ENCODE measurements around the gene EXO1. TPM values are rescaled to one million over a fixed set of nuclear protein-coding genes. Genes with fewer than 3 reads are reported as not detected.
A peak's percentile ranks its signal among the peaks of the same experiment; 100 is the strongest.
"Not testable (repeated sequence)": the region's sequence is repeated elsewhere in the genome, so short reads cannot be mapped to it uniquely, and the experiment has no call there.

Gene EXO1
- 10 to 100 TPM in 1 of 4 donors, under 1 TPM in 1, not detected in 2; 0.52 to 10.0 TPM for total RNA-seq

GRCh38 chr1:241847796-241848685 lies at the start of gene EXO1:
TSS of gene EXO1 (plus strand) at chr1:241848204. CDS start at chr1:241850426, 2,222 bp downstream.
- peak within 1 kb of the TSS; percentile 72 to 92 for H3K4me3 ChIP-seq
- peaks cover 0 to 6% of the 10 kb centered on the region in 2 donors for H3K4me1 ChIP-seq
- intact Hi-C loops (cut with DNase I; ENCODE audit: low total_unique reads) = no loop called here
- H3K36me3 ChIP-seq = no peaks in the 10 kb centered on the region
- peak in 1 of 2 donors; percentile 24 for TF ChIP-seq POLR2A (IDR thresholded peaks at IDR 0.05)
- TF ChIP-seq CTCF (IDR thresholded peaks at IDR 0.05) = peak; percentile 16 to 44 (median 34)
- peak; percentile 81 to 84 for DNase-seq
- H3K27me3 ChIP-seq = no peaks in the 10 kb centered on the region
- H3K9me3 ChIP-seq = no peaks in the 10 kb centered on the region
- H3K27ac ChIP-seq = peak within 1 kb of the TSS; percentile 95 to 99

DNA sequence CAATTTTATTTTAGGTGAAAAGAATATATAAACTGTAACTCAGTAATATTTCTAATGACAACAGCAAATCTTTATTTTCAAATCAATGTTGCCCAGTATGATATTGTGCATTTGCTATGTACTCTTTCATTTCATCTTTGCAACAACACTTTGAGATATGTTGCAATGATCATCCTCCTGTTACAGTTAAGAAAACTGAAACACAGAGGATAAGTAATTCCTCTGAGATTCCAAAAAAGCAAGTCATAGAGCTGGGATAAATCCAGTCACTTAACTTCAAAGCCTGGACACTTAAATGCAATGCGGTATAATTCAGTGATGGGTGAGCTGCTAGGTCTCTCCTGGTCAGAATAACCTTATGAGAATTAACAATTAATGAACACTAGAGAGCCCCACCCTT lies 48.6 kb upstream of the EXO1 start:
- no peaks in the 10 kb centered on the region for H3K9me3 ChIP-seq
- no peaks in the 10 kb centered on the region for H3K27me3 ChIP-seq
- DNase-seq = no peak
- no peaks in the 10 kb centered on the region for H3K36me3 ChIP-seq
- no peak overlapping the region for H3K27ac ChIP-seq
- no peak overlapping the region for H3K4me3 ChIP-seq
- no peaks in the 10 kb centered on the region for H3K4me1 ChIP-seq
- no peak for TF ChIP-seq CTCF (IDR thresholded peaks at IDR 0.05)
- TF ChIP-seq POLR2A (IDR thresholded peaks at IDR 0.05) = no peak
- intact Hi-C loops (cut with DNase I; ENCODE audit: low total_unique reads) = no loop called here

DNA sequence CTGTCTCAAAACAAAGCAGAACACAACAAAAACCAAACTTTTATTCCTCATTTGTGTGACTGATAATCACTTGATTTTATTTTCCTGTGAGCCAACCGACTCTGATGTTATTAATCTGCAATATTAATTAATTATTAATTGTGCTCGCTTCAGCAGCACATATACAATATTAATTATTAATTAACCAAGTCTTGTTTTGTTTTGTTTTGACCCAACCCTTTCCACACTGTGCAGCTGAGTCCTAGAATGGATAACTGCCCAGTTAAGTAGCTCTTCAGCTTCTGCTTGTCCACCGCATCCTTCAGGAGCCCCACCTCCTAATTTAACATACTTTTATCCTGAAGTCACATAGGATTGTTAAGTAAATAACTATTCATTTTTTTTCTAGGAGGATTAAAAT lies 47.4 kb upstream of the EXO1 start:
- Histone ChIP-seq H3K27me3 (no peaks in the 10 kb centered on the region), H3K4me1 (no peaks in the 10 kb centered on the region), H3K36me3 (no peaks in the 10 kb centered on the region), H3K27ac (no peak overlapping the region), H3K9me3 (no peaks in the 10 kb centered on the region), H3K4me3 (no peak overlapping the region)
- no peak for DNase-seq
- TF ChIP-seq CTCF (IDR thresholded peaks at IDR 0.05) = no peak
- no peak for TF ChIP-seq POLR2A (IDR thresholded peaks at IDR 0.05)
- intact Hi-C loops (cut with DNase I; ENCODE audit: low total_unique reads) = no loop called here

- H3K27ac ChIP-seq = no peak overlapping the region
- DNase-seq = no peak
- intact Hi-C loops (cut with DNase I; ENCODE audit: low total_unique reads) = no loop called here
These were observed 45.1 kb upstream of the EXO1 start for GRCh38 chr1:241802863-241803262.

DNA sequence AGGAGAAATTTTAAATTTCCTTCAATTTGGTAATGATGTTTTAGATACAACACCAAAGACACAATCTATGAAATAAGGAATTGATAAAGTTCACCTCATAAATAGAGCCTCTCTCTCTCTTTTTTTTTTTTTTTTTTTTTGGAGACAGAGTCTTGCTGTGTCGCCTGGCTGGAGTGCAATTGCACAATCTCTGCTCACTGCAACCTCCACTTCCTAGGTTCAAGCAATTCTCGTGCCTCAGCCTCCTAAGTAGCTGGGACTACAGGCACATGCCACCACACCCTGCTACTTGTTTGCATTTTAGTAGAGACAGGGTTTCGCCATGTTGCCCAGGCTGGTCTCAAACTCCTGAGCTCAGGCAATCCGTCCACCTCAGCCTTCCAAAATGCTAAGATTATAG lies 43.3 kb upstream of the EXO1 start:
- H3K9me3 ChIP-seq; H3K4me3 ChIP-seq; DNase-seq; H3K27me3 ChIP-seq; H3K36me3 ChIP-seq; H3K27ac ChIP-seq; H3K4me1 ChIP-seq; intact Hi-C loops (cut with DNase I; ENCODE audit: low total_unique reads): not testable (repeated sequence)

More at GRCh38 chr1:241802863-241803262, 45.1 kb upstream of the EXO1 start:
- H3K27me3 ChIP-seq = no peaks in the 10 kb centered on the region
- no peaks in the 10 kb centered on the region for H3K36me3 ChIP-seq
- H3K4me3 ChIP-seq = no peak overlapping the region
- no peaks in the 10 kb centered on the region for H3K9me3 ChIP-seq
- H3K4me1 ChIP-seq = no peaks in the 10 kb centered on the region
- TF ChIP-seq POLR2A (IDR thresholded peaks at IDR 0.05) (no peak), CTCF (IDR thresholded peaks at IDR 0.05) (no peak)

Measured in uterus (tissue), 4 donors.